ENCODE results near the gene BNC2.
"Not testable (repeated sequence)": the region's sequence is repeated elsewhere in the genome, so short reads cannot be mapped to it uniquely, and the experiment has no call there.

The BNC2 gene

GRCh38 chr9:16450578-16450977 lies 419.9 kb downstream of the BNC2 start:
- no peak for DNase-seq (ENCODE audit: low read depth)

- no peak for DNase-seq (ENCODE audit: low read depth)
Observed at GRCh38 chr9:16450043-16450442, 420.4 kb downstream of the BNC2 start.

GRCh38 chr9:16449076-16449730 lies 421.3 kb downstream of the BNC2 start:
- no peak for DNase-seq (ENCODE audit: low read depth)

GRCh38 chr9:16447946-16448345 lies 422.5 kb downstream of the BNC2 start:
- DNase-seq (ENCODE audit: low read depth): no peak

- DNase-seq (ENCODE audit: low read depth): no peak
Observed at GRCh38 chr9:16446636-16447035, 423.8 kb downstream of the BNC2 start.

GRCh38 chr9:16445141-16445920 lies 425.1 kb downstream of the BNC2 start:
- peak; percentile 66 for DNase-seq (ENCODE audit: low read depth)

- DNase-seq (ENCODE audit: low read depth): peak; percentile 17
Observed at GRCh38 chr9:16442622-16443021, 427.8 kb downstream of the BNC2 start.

- DNase-seq (ENCODE audit: low read depth): no peak
Observed at GRCh38 chr9:16441791-16442190, 428.7 kb downstream of the BNC2 start.

GRCh38 chr9:16438831-16439230 lies 431.6 kb downstream of the BNC2 start:
- DNase-seq (ENCODE audit: low read depth): not testable (repeated sequence)

- no peak for DNase-seq (ENCODE audit: low read depth)
Observed at GRCh38 chr9:16436545-16436944, 433.9 kb downstream of the BNC2 start.

GRCh38 chr9:16434526-16434925 lies 435.9 kb downstream of the BNC2 start:
- DNase-seq (ENCODE audit: low read depth): peak; percentile 54

GRCh38 chr9:16433494-16433893 lies 437.0 kb downstream of the BNC2 start:
- no peak for DNase-seq (ENCODE audit: low read depth)

GRCh38 chr9:16431666-16432392 lies 438.6 kb downstream of the BNC2 start:
- DNase-seq (ENCODE audit: low read depth): no peak

- no peak for DNase-seq (ENCODE audit: low read depth)
Observed at GRCh38 chr9:16429671-16430070, 440.8 kb downstream of the BNC2 start.

- DNase-seq (ENCODE audit: low read depth): no peak
Observed at GRCh38 chr9:16427873-16428427, 442.5 kb downstream of the BNC2 start.

GRCh38 chr9:16426716-16427115 lies 443.8 kb downstream of the BNC2 start:
- no peak for DNase-seq (ENCODE audit: low read depth)

- DNase-seq (ENCODE audit: low read depth): peak; percentile 81
Observed at GRCh38 chr9:16425562-16426231, 444.8 kb downstream of the BNC2 start.

- DNase-seq (ENCODE audit: low read depth): no peak
Observed at GRCh38 chr9:16422114-16422513, 448.4 kb downstream of the BNC2 start.

GRCh38 chr9:16421532-16421931 lies 448.9 kb downstream of the BNC2 start:
- DNase-seq (ENCODE audit: low read depth): no peak

GRCh38 chr9:16419124-16419523 lies 451.3 kb downstream of the BNC2 start:
- no peak for DNase-seq (ENCODE audit: low read depth)

- no peak for DNase-seq (ENCODE audit: low read depth)
Observed at GRCh38 chr9:16418721-16419120, 451.7 kb downstream of the BNC2 start.

GRCh38 chr9:16417749-16418148 lies 452.7 kb downstream of the BNC2 start:
- peak; percentile 26 for DNase-seq (ENCODE audit: low read depth)

Data from fibroblast of gingiva (primary cell).